KOPT-K1 (cell line): ENCODE data around the gene ABI3BP.

Experiments
- H3K27ac ChIP-seq: fragments of 200-600 bp; sonication (generic); 2 replicates; pipeline ENCODE4 v1.5.1; 2016; ENCODE audit warnings: antibody characterized with exemption, mild to moderate bottlenecking, low read depth, low read length; ENCODE audit not compliant: poor library complexity, severe bottlenecking
- H3K36me3 ChIP-seq: fragments of 200-600 bp; sonication (generic); 2 replicates; pipeline ENCODE4 v1.5.1; 2017; ENCODE audit warnings: antibody characterized with exemption, mild to moderate bottlenecking, low read length, moderate library complexity; ENCODE audit not compliant: insufficient read depth
- H3K9me3 ChIP-seq: fragments of 200-600 bp; sonication (generic); 2 replicates; pipeline ENCODE4 v1.5.1; 2017; ENCODE audit warnings: antibody characterized with exemption, low read length, mild to moderate bottlenecking; ENCODE audit not compliant: insufficient read depth, poor library complexity, severe bottlenecking

Gene ABI3BP

GRCh38 chr3:100893590-100893989, 99.6 kb downstream of the ABI3BP start:
- H3K27ac ChIP-seq = no peak overlapping the region
- no peaks in the 10 kb centered on the region for H3K9me3 ChIP-seq

GRCh38 chr3:100893108-100893507, 100.1 kb downstream of the ABI3BP start:
- Histone ChIP-seq H3K9me3 (no peaks in the 10 kb centered on the region), H3K27ac (no peak overlapping the region), H3K36me3 (no peaks in the 10 kb centered on the region)

More at GRCh38 chr3:100893590-100893989, 99.6 kb downstream of the ABI3BP start:
- H3K36me3 ChIP-seq = no peaks in the 10 kb centered on the region

GRCh38 chr3:100891827-100892226, 101.4 kb downstream of the ABI3BP start:
- H3K9me3 ChIP-seq = no peaks in the 10 kb centered on the region

GRCh38 chr3:100891033-100891432, 102.2 kb downstream of the ABI3BP start:
- no peaks in the 10 kb centered on the region for H3K9me3 ChIP-seq
- H3K27ac ChIP-seq = no peak overlapping the region
- H3K36me3 ChIP-seq = no peaks in the 10 kb centered on the region

More at GRCh38 chr3:100891827-100892226, 101.4 kb downstream of the ABI3BP start:
- Histone ChIP-seq H3K27ac (no peak overlapping the region), H3K36me3 (no peaks in the 10 kb centered on the region)

- Histone ChIP-seq H3K9me3 (no peaks in the 10 kb centered on the region), H3K27ac (no peak overlapping the region), H3K36me3 (no peaks in the 10 kb centered on the region)
Observed at GRCh38 chr3:100888881-100889280, 104.3 kb downstream of the ABI3BP start.

- no peaks in the 10 kb centered on the region for H3K36me3 ChIP-seq
- H3K9me3 ChIP-seq = no peaks in the 10 kb centered on the region
- no peak overlapping the region for H3K27ac ChIP-seq
Observed at GRCh38 chr3:100882571-100882984, 110.6 kb downstream of the ABI3BP start.

GRCh38 chr3:100880845-100881244, 112.4 kb downstream of the ABI3BP start:
- no peak overlapping the region for H3K27ac ChIP-seq
- no peaks in the 10 kb centered on the region for H3K36me3 ChIP-seq
- H3K9me3 ChIP-seq = no peaks in the 10 kb centered on the region

GRCh38 chr3:100880072-100880471, 113.1 kb downstream of the ABI3BP start:
- H3K36me3 ChIP-seq = no peaks in the 10 kb centered on the region
- H3K27ac ChIP-seq = no peak overlapping the region
- no peaks in the 10 kb centered on the region for H3K9me3 ChIP-seq

- no peak overlapping the region for H3K27ac ChIP-seq
- no peaks in the 10 kb centered on the region for H3K36me3 ChIP-seq
- no peaks in the 10 kb centered on the region for H3K9me3 ChIP-seq
Observed at GRCh38 chr3:100879195-100879810, 113.9 kb downstream of the ABI3BP start.

- Histone ChIP-seq H3K9me3 (no peaks in the 10 kb centered on the region), H3K27ac (no peak overlapping the region), H3K36me3 (no peaks in the 10 kb centered on the region)
Observed at GRCh38 chr3:100877286-100877685, 115.9 kb downstream of the ABI3BP start.

- Histone ChIP-seq H3K9me3 (no peaks in the 10 kb centered on the region), H3K27ac (no peak overlapping the region), H3K36me3 (no peaks in the 10 kb centered on the region)
Observed at GRCh38 chr3:100875239-100875638, 118.0 kb downstream of the ABI3BP start.

GRCh38 chr3:100873611-100874010, 119.6 kb downstream of the ABI3BP start:
- no peak overlapping the region for H3K27ac ChIP-seq
- no peaks in the 10 kb centered on the region for H3K36me3 ChIP-seq
- no peaks in the 10 kb centered on the region for H3K9me3 ChIP-seq

- Histone ChIP-seq H3K9me3 (no peaks in the 10 kb centered on the region), H3K36me3 (no peaks in the 10 kb centered on the region)
Observed at GRCh38 chr3:100871306-100871705, 121.9 kb downstream of the ABI3BP start.

GRCh38 chr3:100869787-100870186, 123.4 kb downstream of the ABI3BP start:
- Histone ChIP-seq H3K36me3 (no peaks in the 10 kb centered on the region), H3K27ac (no peak overlapping the region), H3K9me3 (no peaks in the 10 kb centered on the region)

More at GRCh38 chr3:100871306-100871705, 121.9 kb downstream of the ABI3BP start:
- no peak overlapping the region for H3K27ac ChIP-seq

GRCh38 chr3:100868894-100869293, 124.3 kb downstream of the ABI3BP start:
- no peaks in the 10 kb centered on the region for H3K9me3 ChIP-seq
- H3K27ac ChIP-seq = no peak overlapping the region
- no peaks in the 10 kb centered on the region for H3K36me3 ChIP-seq

GRCh38 chr3:100868096-100868495, 125.1 kb downstream of the ABI3BP start:
- no peaks in the 10 kb centered on the region for H3K36me3 ChIP-seq
- H3K9me3 ChIP-seq = no peaks in the 10 kb centered on the region
- H3K27ac ChIP-seq = no peak overlapping the region
